ENCODE data around the gene PIF1.

PIF1 gene

GRCh38 chr15:64781299-64781698, 44.1 kb downstream of the PIF1 start:
- CTCF ChIA-PET, result no interaction called here
- no peak for TF ChIP-seq SUZ12 (IDR thresholded peaks at IDR 0.05)
- TF ChIP-seq PKNOX1 (IDR thresholded peaks at IDR 0.05), result no peak
- TF ChIP-seq TARDBP (IDR thresholded peaks at IDR 0.05), result no peak
- no peak for TF ChIP-seq ZNF384 (IDR thresholded peaks at IDR 0.05)
- TF ChIP-seq LEF1 (IDR thresholded peaks at IDR 0.05; ENCODE audit: borderline replicate concordance), result no peak
- no peak for TF ChIP-seq ARNT (IDR thresholded peaks at IDR 0.05)
- no peak for TF ChIP-seq HDGF (IDR thresholded peaks at IDR 0.05; ENCODE audit: borderline replicate concordance)
- TF ChIP-seq FOXM1 (IDR thresholded peaks at IDR 0.05; ENCODE audit: borderline replicate concordance), result no peak
- no peak for DNase-seq (ENCODE audit: extremely low spot score)
- POLR2A ChIA-PET, result no interaction called here

GRCh38 chr15:64780600-64781156, 44.8 kb downstream of the PIF1 start:
- CTCF ChIA-PET, result interaction anchor here (0.8 kb wide), 1 partner anchor 49 kb away, joined by 4 read pairs; no protein-coding TSS in a partner anchor
- POLR2A ChIA-PET, result no interaction called here
- DNase-seq (ENCODE audit: extremely low spot score), result no peak
- TF ChIP-seq FOXK2 (IDR thresholded peaks at IDR 0.05), result no peak
- TF ChIP-seq NFRKB (IDR thresholded peaks at IDR 0.05), result no peak
- no peak for TF ChIP-seq ARNT (IDR thresholded peaks at IDR 0.05)
- TF ChIP-seq PKNOX1 (IDR thresholded peaks at IDR 0.05), result no peak
- TF ChIP-seq SUZ12 (IDR thresholded peaks at IDR 0.05), result no peak
- no peak for TF ChIP-seq ELF4 (IDR thresholded peaks at IDR 0.05)

- TF ChIP-seq ZNF384 (IDR thresholded peaks at IDR 0.05) (no peak), NFRKB (IDR thresholded peaks at IDR 0.05) (no peak), FOXM1 (IDR thresholded peaks at IDR 0.05; ENCODE audit: borderline replicate concordance) (no peak), TARDBP (IDR thresholded peaks at IDR 0.05) (no peak), PKNOX1 (IDR thresholded peaks at IDR 0.05) (no peak), SP1 (IDR thresholded peaks at IDR 0.05) (no peak), ELF4 (IDR thresholded peaks at IDR 0.05) (no peak), CTBP1 (IDR thresholded peaks at IDR 0.05; ENCODE audit: borderline replicate concordance) (no peak), ARNT (IDR thresholded peaks at IDR 0.05) (no peak), LEF1 (IDR thresholded peaks at IDR 0.05; ENCODE audit: borderline replicate concordance) (no peak)
- POLR2A ChIA-PET, result no interaction called here
- CTCF ChIA-PET, result no interaction called here
- DNase-seq (ENCODE audit: extremely low spot score), result no peak
Observed at GRCh38 chr15:64779630-64780029, 45.8 kb downstream of the PIF1 start.

- POLR2A ChIA-PET, result no interaction called here
- CTCF ChIA-PET, result no interaction called here
- DNase-seq (ENCODE audit: extremely low spot score), result no peak
- TF ChIP-seq FOXM1 (IDR thresholded peaks at IDR 0.05; ENCODE audit: borderline replicate concordance) (no peak), L3MBTL2 (conservative IDR thresholded peaks at IDR 0.05) (no peak)
Observed at GRCh38 chr15:64779024-64779423, 46.4 kb downstream of the PIF1 start.

- no peak for DNase-seq (ENCODE audit: extremely low spot score)
- ChIA-PET CTCF (no interaction called here), POLR2A (no interaction called here)
- TF ChIP-seq NFRKB (IDR thresholded peaks at IDR 0.05) (no peak), SP1 (IDR thresholded peaks at IDR 0.05) (no peak), FOXA1 (IDR thresholded peaks at IDR 0.05) (no peak), LEF1 (IDR thresholded peaks at IDR 0.05; ENCODE audit: borderline replicate concordance) (no peak), ARNT (IDR thresholded peaks at IDR 0.05) (no peak), PKNOX1 (IDR thresholded peaks at IDR 0.05) (no peak), BHLHE40 (IDR thresholded peaks at IDR 0.05; ENCODE audit: borderline replicate concordance) (no peak), ELF4 (IDR thresholded peaks at IDR 0.05) (no peak), FOXK2 (IDR thresholded peaks at IDR 0.05) (no peak), CTBP1 (IDR thresholded peaks at IDR 0.05; ENCODE audit: borderline replicate concordance) (no peak), L3MBTL2 (conservative IDR thresholded peaks at IDR 0.05) (no peak), SUZ12 (IDR thresholded peaks at IDR 0.05) (no peak), TARDBP (IDR thresholded peaks at IDR 0.05) (no peak), ZNF384 (IDR thresholded peaks at IDR 0.05) (no peak), HDGF (IDR thresholded peaks at IDR 0.05; ENCODE audit: borderline replicate concordance) (no peak), FOXM1 (IDR thresholded peaks at IDR 0.05; ENCODE audit: borderline replicate concordance) (no peak)
Observed at GRCh38 chr15:64776402-64776786, 49.1 kb downstream of the PIF1 start.

GRCh38 chr15:64775551-64776401, 49.7 kb downstream of the PIF1 start, which contains the start of gene RBPMS2:
RBPMS2 (minus strand) TSS chr15:64775589; CDS start chr15:64775319, 270 bp downstream.
- peak; percentile 47 for DNase-seq (ENCODE audit: extremely low spot score)
- TF ChIP-seq TARDBP (IDR thresholded peaks at IDR 0.05) (no peak), BHLHE40 (IDR thresholded peaks at IDR 0.05; ENCODE audit: borderline replicate concordance) (no peak), ELF4 (IDR thresholded peaks at IDR 0.05) (no peak), SP1 (IDR thresholded peaks at IDR 0.05) (no peak), FOXM1 (IDR thresholded peaks at IDR 0.05; ENCODE audit: borderline replicate concordance) (no peak), ZNF384 (IDR thresholded peaks at IDR 0.05) (no peak), L3MBTL2 (conservative IDR thresholded peaks at IDR 0.05) (no peak), FOXA1 (IDR thresholded peaks at IDR 0.05) (no peak), PKNOX1 (IDR thresholded peaks at IDR 0.05) (no peak), ARNT (IDR thresholded peaks at IDR 0.05) (no peak), NFRKB (IDR thresholded peaks at IDR 0.05) (no peak), SUZ12 (IDR thresholded peaks at IDR 0.05) (no peak), FOXK2 (IDR thresholded peaks at IDR 0.05) (no peak), LEF1 (IDR thresholded peaks at IDR 0.05; ENCODE audit: borderline replicate concordance) (no peak), CTBP1 (IDR thresholded peaks at IDR 0.05; ENCODE audit: borderline replicate concordance) (no peak), HDGF (IDR thresholded peaks at IDR 0.05; ENCODE audit: borderline replicate concordance) (no peak)
- POLR2A ChIA-PET, result no interaction called here
- CTCF ChIA-PET, result no interaction called here
